ENCODE results near the gene TFAP2B.

The TFAP2B gene

DNA sequence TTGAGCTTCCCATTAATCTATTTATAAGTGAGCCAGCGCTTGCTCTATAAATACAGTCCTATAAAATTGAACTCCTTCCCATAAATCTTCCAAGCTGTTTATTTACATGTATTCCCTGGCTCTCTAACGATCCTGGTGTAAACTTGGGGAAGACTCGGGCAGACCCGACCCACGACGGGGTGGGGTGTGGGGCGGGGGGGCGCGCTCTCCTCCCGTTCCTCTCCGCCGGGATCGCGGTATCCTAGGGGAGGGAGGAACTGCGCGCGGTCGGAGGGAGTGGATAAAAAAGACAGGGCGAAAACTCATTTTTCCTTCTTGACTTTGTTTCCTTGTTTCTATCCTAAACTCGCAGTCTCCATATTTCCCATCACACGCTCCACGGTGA is 31.1 kb downstream of the TFAP2B start:
- no peak for DNase-seq

DNA sequence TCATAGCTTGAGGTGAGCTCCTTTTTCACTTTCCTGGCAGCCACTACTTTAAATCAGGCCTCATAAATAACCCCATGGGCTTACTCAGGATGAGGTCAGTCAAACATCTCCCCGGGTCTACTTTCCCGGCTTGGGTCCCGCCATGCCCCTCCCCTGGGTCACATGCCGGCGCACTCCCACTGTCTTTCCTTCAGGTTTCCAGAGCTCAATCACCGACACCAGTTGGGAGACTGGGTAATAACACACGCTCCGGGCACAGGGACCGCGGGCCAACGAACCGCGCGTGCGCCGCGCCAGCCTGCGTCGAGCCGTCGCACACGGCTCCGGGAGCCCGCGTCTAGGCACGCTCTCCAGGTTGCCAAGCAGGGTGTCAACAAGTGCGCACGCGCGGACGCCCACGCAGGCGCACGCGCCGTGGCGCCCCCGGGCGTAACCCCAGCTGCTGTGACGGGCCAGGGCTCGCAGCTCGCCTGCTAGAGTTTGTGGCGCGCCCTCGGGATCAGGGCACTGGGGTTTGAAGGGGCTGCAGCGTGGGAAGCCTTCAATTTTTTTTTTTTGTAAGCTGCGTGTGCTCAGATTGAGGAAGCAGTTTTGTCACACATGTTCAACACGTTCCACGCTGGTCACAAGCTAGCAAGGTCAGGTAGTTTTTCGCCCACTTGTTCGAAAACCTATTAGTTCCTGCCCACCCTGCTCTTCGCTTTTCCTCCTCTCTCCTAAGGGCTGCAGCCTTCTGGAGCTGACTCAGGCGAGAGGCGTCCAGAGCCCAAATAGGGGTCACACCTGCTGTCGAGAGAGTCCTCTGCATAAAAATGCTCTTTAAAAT is 31.8 kb downstream of the TFAP2B start:
- DNase-seq: peak; percentile 53

DNA sequence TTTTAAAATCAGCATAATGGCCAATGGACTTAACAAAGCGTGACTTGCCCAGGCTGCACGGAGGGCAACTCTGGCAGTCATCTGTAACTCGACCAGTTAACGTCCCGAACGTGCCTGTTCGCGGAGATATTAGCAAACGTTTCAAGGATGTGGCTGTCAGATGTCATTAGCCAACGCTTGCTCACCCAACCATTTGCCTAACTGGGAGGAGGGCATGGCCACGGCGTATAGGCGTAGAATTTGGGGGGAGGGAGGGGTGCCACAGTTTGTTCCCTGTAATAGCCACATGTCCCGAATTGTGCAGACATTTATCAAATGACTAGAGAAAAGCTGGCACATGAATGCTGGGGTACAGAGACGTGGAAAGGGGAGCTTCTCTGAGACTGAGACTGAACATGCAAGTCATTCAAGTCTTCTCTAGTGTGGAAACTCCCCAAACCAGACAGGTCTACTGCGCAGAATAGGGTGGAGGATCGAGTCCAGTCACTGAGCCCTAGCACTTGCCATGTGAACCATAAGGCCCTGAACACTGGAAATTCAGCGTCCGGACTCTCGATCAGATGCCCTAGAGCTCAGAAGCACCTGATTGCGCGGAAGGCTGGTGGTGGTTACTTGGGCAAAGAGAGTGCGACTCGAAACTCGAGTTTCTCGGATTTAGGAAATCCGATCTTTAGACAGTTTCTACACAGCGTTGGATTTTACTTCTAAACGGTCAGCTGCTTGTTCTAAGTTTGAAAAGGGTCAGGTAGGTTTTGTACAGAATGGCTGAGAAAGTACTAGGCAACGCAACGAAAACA is 32.6 kb downstream of the TFAP2B start:
- no peak for DNase-seq

DNA sequence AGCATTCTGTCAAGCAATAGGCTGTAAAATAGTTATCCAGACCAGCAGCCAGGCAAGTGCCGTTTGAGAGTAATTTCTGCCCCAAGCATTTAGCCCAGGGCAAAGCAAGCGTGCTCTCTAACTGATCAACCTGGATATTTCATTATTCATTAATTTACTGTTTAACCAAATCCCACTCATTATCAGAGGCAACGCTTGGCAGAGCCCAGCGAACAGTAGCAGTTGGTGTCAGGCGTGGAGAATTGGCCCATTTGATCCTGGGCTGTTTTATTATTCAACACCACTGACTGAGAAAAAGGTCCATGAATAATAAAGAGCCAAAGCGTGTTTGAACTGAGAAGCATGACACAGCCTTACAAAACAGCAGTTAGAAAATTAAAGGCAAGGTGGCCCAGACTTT is 35.3 kb downstream of the TFAP2B start:
- no peak for DNase-seq

DNA sequence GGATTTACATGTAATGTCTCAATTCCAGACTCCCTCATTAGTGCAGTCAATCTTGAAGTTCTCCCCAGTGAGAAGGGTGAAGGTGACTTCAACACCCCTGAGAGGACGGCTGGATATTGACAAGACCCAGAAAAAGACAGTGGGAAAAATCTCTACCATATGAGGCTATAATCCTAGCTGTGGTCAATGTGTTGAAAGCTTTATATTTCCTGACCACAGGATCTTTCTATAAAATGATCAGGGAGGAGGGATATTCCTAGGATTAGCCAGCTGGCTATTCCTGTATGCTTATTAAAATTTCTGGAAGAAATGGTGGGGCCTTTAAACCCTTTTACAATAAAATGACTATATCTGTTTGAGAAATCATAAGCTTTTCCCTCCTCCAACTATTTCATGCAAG is 43.0 kb downstream of the TFAP2B start:
- no peak for DNase-seq

DNA sequence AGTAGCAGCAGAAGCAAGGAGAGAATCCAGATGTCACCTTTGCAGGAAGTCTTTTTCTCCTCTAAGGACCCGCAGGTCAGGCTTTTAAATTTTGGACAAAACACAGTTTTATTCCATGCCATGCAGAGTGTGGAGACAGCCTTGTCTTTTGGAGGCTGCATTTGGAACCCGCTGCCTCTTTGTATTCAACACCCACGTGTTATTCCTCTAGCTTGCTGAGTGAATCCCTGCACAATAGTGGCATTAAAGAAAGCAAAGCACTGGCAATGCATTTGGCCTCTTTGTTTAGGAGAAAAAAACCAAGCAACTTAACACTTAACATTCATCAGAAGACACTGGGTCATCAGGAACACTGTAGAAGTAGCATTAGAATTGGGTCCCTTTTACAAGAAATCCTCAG is 43.5 kb downstream of the TFAP2B start:
- DNase-seq: no peak

DNA sequence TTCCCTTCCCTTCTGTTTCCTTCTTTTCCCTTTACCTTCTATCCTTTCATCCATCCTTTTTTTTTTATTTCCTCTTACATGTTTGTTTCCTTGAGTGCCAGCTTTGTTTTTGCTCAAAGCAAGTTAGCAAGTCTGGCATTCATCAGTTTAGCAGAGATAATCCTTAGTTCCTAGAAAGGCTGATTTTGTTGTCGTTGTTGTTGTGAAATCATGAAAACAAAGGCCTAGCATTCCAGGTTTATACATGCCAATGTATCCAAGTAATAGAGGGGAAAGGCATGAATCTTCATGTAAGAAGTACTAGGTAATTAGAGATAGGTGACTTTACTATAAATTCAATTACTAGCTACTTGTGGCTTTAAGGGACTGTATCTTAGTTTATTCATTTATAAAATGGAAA is 45.9 kb downstream of the TFAP2B start:
- no peak for DNase-seq

DNA sequence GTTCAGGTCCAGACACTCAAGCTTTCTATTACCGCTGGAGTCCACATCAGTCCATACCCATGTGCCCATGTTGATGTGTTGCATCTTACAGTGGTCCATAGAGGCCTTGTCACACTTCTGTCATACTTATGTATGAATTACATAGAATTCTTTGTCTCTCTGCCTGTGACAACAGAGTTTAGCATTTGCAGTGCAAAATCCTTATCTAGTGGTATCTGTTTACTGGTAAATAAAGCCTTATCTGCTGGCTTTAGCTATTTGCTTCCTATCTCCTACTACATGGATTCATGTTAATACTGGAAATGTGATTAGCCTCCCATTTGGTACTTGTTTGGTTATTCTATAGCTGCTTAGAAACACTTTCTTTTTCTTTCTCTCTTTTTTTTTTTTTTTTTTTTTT is 49.8 kb downstream of the TFAP2B start:
- no peak for DNase-seq

DNA sequence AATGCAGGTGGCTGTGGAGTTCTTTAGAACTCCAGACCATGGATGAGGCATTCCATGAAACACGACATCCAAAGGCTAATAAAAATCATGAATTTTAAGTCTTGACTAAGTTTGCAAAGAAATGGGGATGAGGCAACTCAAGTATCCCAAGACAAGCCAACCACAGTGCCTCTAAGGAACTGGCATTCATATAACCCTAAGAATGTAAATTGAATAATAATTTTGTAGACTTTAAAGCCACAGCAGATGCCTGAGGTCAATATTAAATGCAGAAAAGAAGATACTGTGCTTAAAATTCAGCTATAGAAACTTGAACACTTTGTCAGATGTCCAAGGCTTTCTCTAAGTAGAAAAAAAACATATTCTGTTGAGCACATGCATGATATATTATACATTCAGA is 54.5 kb downstream of the TFAP2B start:
- DNase-seq: no peak

DNA sequence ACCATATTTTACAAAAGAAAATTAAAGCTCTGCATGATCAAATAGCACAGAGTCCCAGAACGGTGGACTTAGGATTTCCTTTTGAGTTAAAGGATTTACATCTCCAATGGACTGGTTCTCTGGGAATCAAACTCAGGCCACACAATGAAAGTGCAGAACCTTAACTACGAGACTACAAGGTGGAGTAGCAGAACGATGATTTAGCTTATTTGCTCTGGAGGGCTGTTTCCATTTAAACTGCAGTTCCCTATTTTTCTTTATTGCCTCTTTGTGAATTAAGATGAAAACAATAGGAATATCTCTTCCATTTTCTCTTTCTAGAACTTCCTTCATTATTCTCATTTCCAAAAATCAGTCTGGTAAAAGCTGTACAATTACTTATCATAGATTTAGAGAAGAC is 65.7 kb downstream of the TFAP2B start:
- no peak for DNase-seq

DNA sequence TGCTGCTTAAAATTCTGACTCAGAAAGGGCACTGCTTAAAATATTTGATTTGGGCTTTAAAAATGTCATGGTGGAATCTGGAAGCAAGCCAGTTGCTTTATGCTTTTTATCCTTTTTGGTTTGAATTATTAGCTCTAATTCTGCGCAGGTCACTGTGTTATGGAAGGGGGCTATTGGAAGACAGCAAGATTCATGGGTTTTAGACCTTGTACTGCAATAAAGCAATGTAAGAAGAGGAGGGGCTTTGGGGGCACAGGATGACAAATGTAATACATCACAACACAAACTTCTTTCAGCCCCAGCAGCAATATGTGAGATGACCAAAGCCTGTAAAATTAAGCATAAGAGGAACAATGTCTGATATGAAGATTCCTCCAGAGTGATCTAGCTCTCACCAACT is 68.4 kb downstream of the TFAP2B start:
- DNase-seq: no peak

DNA sequence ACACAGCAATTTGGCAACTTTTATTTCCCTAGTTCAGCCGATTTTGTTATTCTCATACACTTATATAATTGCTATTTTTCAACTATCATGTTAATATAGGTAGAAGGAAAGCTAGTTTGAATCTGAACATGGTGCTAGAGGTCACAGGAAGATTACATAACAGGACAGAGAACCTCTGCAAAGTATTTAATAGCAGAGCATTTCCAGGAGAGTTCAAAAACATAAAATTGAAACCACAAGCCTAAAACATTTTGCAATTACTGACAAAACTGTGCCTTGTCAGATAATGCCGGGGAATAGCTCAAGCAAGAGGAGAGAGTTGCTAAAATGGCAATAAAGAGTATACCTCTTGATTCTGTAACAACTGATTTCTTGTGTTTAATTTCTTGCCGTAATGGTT is 70.8 kb downstream of the TFAP2B start:
- no peak for DNase-seq

DNA sequence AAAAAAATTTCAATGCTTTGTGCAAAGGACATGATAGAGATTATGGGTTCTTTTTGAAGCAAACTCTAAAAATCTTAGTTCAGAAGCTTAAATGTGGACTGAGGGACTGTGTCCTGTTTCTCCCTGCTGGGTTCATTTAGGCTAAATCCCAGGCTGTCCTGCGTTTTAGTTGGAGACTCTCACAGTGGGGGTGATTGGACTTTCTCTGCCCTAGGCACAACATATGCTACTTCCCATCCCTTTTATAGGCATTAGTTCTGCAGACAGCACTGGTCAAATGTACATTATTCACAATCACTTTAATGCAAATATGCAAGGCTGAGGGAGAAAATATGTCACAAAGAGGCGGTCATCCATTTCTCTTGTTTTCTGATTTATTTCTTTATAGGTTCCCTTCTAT is 71.3 kb downstream of the TFAP2B start:
- DNase-seq: no peak

DNA sequence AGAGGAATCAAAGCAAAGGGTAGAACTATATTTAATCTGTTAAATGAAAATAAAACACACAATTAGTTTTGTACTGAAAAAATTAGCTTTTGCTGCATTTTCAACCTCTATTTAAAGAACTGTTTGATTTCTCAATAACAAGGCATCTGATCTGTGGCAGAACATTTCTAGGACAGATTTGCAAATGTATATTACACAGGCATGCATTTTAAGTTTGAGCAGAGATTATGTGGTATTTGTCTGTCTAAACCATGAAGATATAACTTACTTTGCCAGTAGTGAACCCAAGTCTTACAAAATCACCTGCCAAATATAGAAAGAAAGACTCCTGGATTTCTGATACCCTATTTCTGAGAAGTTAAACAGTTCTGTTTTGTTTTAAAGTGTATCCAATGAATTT is 71.9 kb downstream of the TFAP2B start:
- no peak for DNase-seq

DNA sequence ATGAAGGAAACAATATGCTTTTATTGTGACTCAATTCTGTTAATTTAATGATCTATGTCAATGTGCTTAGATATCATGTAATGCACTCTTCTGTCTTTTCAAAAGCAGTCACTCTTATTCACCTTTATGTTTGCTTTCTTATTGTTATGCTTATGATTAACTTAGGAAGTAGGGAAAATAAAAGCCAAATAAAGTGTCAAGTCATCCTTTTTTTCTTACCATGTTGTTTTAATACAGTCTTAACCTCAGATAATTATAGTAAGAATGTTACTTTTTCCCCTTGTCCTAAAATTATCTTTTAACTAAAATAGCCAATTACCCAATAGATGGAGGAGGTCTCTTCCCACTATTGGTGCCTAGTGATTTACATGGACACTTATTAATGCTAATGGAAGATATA is 72.6 kb downstream of the TFAP2B start:
- no peak for DNase-seq

Measured in NCI-H1417 treated with DMSO at 0.1 percent for 48 hours (cell line).